Thyroid gland (tissue), 4 donors: ENCODE results near the gene SLC5A11.

ENCODE experiments used
- CTCF ChIP-seq, 6 experiments: fragments of 200-600 bp in 3 of 6; fragments of 450-650 bp in 3 of 6; sonication (generic) in 3 of 6; IDR thresholded peaks; one replicate each; pipeline ENCODE4 v1.5.1; 2016 to 2019; ENCODE audit warnings: antibody characterized with exemption in 6 of 6, mild to moderate bottlenecking in 2 of 6, inconsistent platforms in 1 of 6, moderate library complexity in 1 of 6
- POLR2A ChIP-seq, 2 donors: fragments of 450-650 bp; IDR thresholded peaks; one replicate each; pipeline ENCODE4 v1.6.1; 2017; ENCODE audit warnings: antibody characterized with exemption in 2 of 2, mild to moderate bottlenecking in 2 of 2, moderate library complexity in 1 of 2

DNA sequence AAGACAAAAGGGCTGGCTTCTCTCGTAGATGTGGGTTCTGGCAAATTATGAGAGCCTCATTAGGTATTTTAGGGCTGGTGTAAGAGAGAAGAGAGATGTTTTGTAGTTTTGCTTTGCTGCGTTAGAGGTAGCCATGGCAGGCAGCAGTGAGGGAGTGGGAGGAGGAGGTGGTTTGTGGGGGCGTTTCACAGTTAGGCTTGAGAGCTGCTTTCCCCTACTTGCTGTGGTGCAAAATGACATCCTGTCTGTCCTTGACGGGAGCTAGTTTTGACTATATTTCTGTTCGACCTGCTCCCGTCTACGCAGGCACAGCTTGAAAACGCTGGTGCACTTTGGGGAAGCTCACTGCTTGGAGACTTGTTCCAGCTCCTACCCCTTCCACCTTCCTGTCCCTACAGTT, 75.5 kb downstream of the SLC5A11 start:
- no peak for TF ChIP-seq POLR2A (IDR thresholded peaks at IDR 0.05)
- no peak for TF ChIP-seq CTCF (IDR thresholded peaks at IDR 0.05)
